Liver (tissue), 9 donors: Measurements from ENCODE around the gene CRELD2. TPM values are rescaled to one million over a fixed set of nuclear protein-coding genes. Genes with fewer than 3 reads are reported as not detected.

Experiments used
- DNase-seq: peaks from one replicate; pipeline ENCODE4 v3.0.0-alpha.2; 2017; ENCODE audit warnings: low spot score
- H3K27ac ChIP-seq, 2 donors: one replicate each; pipeline ENCODE4 v1.7.0; 2013; ENCODE audit warnings: inconsistent platforms in 2 of 2, low read length in 2 of 2, control low read depth in 1 of 2, low read depth in 1 of 2, mild to moderate bottlenecking in 1 of 2
- H3K27me3 ChIP-seq, 4 donors: one replicate each; pipeline versions ENCODE4 v1.6.1 to v1.7.0; 2013; ENCODE audit warnings: low read length in 3 of 4, inconsistent platforms in 1 of 4, mild to moderate bottlenecking in 1 of 4, moderate library complexity in 1 of 4; ENCODE audit not compliant: control insufficient read depth in 4 of 4, insufficient read depth in 4 of 4
- H3K36me3 ChIP-seq, 4 donors: one replicate each; pipeline versions ENCODE4 v1.6.1 to v1.7.0; 2013; ENCODE audit warnings: low read length in 3 of 4, mild to moderate bottlenecking in 3 of 4, low read depth in 1 of 4, moderate library complexity in 1 of 4; ENCODE audit not compliant: control insufficient read depth in 4 of 4, insufficient read depth in 3 of 4
- H3K4me1 ChIP-seq, 4 donors: one replicate each; pipeline versions ENCODE4 v1.6.1 to v1.7.0; 2013; ENCODE audit warnings: low read length in 3 of 4, mild to moderate bottlenecking in 3 of 4, moderate library complexity in 1 of 4; ENCODE audit not compliant: control insufficient read depth in 4 of 4, insufficient read depth in 4 of 4
- H3K4me3 ChIP-seq, 3 donors: one replicate each; pipeline versions ENCODE4 v1.6.1 to v1.7.0; 2013; ENCODE audit warnings: low read length in 3 of 3, control low read depth in 1 of 3, low read depth in 1 of 3, mild to moderate bottlenecking in 1 of 3
- H3K9ac ChIP-seq, 2 donors: one replicate each; pipeline ENCODE4 v1.7.0; 2013; ENCODE audit warnings: low read length in 2 of 2, mild to moderate bottlenecking in 2 of 2, moderate library complexity in 2 of 2, control low read depth in 1 of 2, low read depth in 1 of 2
- H3K9me3 ChIP-seq, 4 donors: one replicate each; pipeline versions ENCODE4 v1.6.1 to v1.7.0; 2013; ENCODE audit warnings: low read length in 3 of 4; ENCODE audit not compliant: control insufficient read depth in 4 of 4
- EGR1 ChIP-seq, 2 donors: IDR thresholded peaks; 2 replicates each; pipeline ENCODE4 v1.6.1; 2016 to 2018; ENCODE audit warnings: antibody characterized with exemption in 2 of 2, low read depth in 2 of 2
- FOXA1 ChIP-seq: IDR thresholded peaks from 2 replicates; pipeline ENCODE4 v1.6.1; 2016; ENCODE audit warnings: antibody characterized with exemption
- FOXA2 ChIP-seq: IDR thresholded peaks from 2 replicates; pipeline ENCODE4 v1.6.1; 2016; ENCODE audit warnings: antibody characterized with exemption
- GABPA ChIP-seq, 2 donors: IDR thresholded peaks in 1 of 2; conservative IDR thresholded peaks in 1 of 2; 2 replicates each; pipeline ENCODE4 v1.6.1; 2016; ENCODE audit warnings: antibody characterized with exemption in 2 of 2, mild to moderate bottlenecking in 1 of 2, moderate library complexity in 1 of 2
- HNF4A ChIP-seq, 2 donors: conservative IDR thresholded peaks; 2 replicates each; pipeline ENCODE4 v1.6.1; 2016; ENCODE audit warnings: antibody characterized with exemption in 2 of 2, mild to moderate bottlenecking in 2 of 2
- HNF4G ChIP-seq: IDR thresholded peaks from 2 replicates; pipeline ENCODE4 v1.6.1; 2016; ENCODE audit warnings: antibody characterized with exemption
- JUND ChIP-seq, 2 donors: IDR thresholded peaks; 2 replicates each; pipeline ENCODE4 v1.6.1; 2016; ENCODE audit warnings: antibody characterized with exemption in 2 of 2
- NR2F2 ChIP-seq: IDR thresholded peaks from 2 replicates; pipeline ENCODE4 v1.6.1; 2016; ENCODE audit warnings: antibody characterized with exemption
- RAD21 ChIP-seq, 2 donors: IDR thresholded peaks; 2 replicates each; pipeline ENCODE4 v1.6.1; 2016; ENCODE audit warnings: antibody characterized with exemption in 2 of 2, mild to moderate bottlenecking in 2 of 2
- RXRA ChIP-seq, 2 donors: IDR thresholded peaks; 2 replicates each; pipeline ENCODE4 v1.6.1; 2017 to 2018; ENCODE audit warnings: antibody characterized with exemption in 2 of 2, mild to moderate bottlenecking in 1 of 2
- SP1 ChIP-seq: IDR thresholded peaks from 2 replicates; pipeline ENCODE4 v1.6.1; 2018; ENCODE audit warnings: antibody characterized with exemption, mild to moderate bottlenecking
- TAF1 ChIP-seq: conservative IDR thresholded peaks from 2 replicates; pipeline ENCODE4 v1.6.1; 2016; ENCODE audit warnings: antibody characterized with exemption, mild to moderate bottlenecking
- YY1 ChIP-seq: IDR thresholded peaks from 2 replicates; pipeline ENCODE4 v1.6.1; 2016; ENCODE audit warnings: antibody characterized with exemption, mild to moderate bottlenecking
- WGBS: extraction: QIAGEN DNeasy Blood & Tissue Kit; methylation state at CpG from one replicate; pipeline ENCODE4 v1.1.7; 2013; 5-methylcytosine and 5-hydroxymethylcytosine counted together
- polyA plus RNA-seq, 2 donors: library from polyadenylated mRNA; stranded (reverse) in 1 of 2; unstranded in 1 of 2; fragments of 200-250 nt in 1 of 2; fragments of >200 nt in 1 of 2; fragmentation: Nextera tagmentation in 1 of 2; extraction: Ambion mirVana in 1 of 2; gene quantifications; one replicate each; pipeline versions ENCODE4 v1.2.1 to v1.2.3, GENCODE V29; 2013 to 2015
- total RNA-seq, 2 donors: library from RNA; depleted of rRNA; stranded (reverse); fragments of >200 nt; gene quantifications; one replicate each; pipeline ENCODE4 v1.2.3, GENCODE V29; 2014
- TF ChIP-seq, protein P1 (sequence below): IDR thresholded peaks from 2 replicates; pipeline ENCODE4 v1.6.1; 2016; ENCODE audit warnings: antibody characterized with exemption, mild to moderate bottlenecking
- TF ChIP-seq, protein P2 (sequence below): IDR thresholded peaks from 2 replicates; pipeline ENCODE4 v1.6.1; 2016; ENCODE audit warnings: antibody characterized with exemption
- TF ChIP-seq, protein P3 (sequence below): IDR thresholded peaks from 2 replicates; pipeline ENCODE4 v1.6.1; 2016; ENCODE audit warnings: antibody characterized with exemption
- TF ChIP-seq, protein P4 (sequence below): fragments of 150-350 bp; IDR thresholded peaks from 2 replicates; pipeline ENCODE4 v1.5.1; 2017; ENCODE audit warnings: improper control_type of control experiment, low read depth, low read length; ENCODE audit not compliant: missing input control
- TF ChIP-seq, protein P5 (sequence below): IDR thresholded peaks from 2 replicates; pipeline ENCODE4 v1.6.1; 2016; ENCODE audit warnings: antibody characterized with exemption
- donor health status: healthy.
- donor health status: healthy.
- donor health status: healthy.
- donor health status: healthy.
- donor health status: healthy.

Gene CRELD2
- total and polyA plus RNA-seq, 4 donors, result 17.2 to 98.1 (median 57.1) TPM

DNA sequence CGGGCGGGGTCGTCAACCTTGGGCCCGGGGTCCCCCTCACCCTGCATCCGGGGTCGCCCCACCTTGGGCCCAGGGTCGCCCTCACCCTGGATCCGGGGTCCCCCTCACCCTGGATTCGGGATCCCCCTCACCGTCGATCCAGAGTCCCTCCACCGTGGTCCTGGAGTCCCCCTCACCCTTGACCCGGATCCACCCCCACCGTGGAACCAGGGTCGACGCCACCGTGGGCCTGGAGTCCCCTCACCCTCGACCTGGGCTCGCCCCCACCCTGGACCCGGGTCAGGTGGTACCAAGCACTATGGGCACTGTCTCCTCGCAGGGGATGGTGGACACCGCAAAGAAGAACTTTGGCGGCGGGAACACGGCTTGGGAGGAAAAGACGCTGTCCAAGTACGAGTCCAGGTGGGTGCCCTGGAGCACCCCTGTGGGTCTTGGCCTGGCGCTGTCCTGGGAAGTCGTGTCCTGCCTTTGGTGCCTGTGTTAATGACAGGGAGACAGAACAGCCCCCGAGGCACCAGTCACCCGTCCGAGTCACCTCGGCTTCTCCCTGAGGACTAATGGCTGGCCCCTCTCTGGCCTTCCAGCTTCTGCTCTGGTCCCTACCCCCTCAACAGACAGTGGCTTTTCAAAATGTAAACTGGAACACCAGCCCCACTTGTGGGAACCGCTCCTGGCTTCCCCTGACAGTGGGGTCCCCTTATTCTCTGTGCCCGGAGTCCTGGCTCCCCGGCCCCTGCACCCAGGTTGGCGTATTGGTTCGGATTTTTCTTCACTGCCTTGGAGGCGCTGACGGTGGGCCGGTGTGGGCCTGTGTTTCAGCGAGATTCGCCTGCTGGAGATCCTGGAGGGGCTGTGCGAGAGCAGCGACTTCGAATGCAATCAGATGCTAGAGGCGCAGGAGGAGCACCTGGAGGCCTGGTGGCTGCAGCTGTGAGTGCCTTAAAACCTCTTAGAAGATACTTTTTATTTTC lies 762 bp downstream of the CRELD2 start:
- Histone ChIP-seq H3K27me3 (no peaks in the 10 kb centered on the region), H3K9me3 (no peaks in the 10 kb centered on the region), H3K36me3 (peaks cover 4 to 13% (median 8%) of the 10 kb centered on the region in 4 donors), H3K4me1 (peaks cover 0 to 18% (median 10%) of the 10 kb centered on the region in 4 donors), H3K4me3 (peak overlapping the region; percentile 56 to 89 (median 65)), H3K27ac (no peak overlapping the region), H3K9ac (peak overlapping the region in 1 of 2 donors; percentile 13)
- WGBS, result 37% methylated on average over 47 of the region's 47 CpGs
- TF ChIP-seq JUND (IDR thresholded peaks at IDR 0.05), result no peak
- TF ChIP-seq NR2F2, result no peak
- TF ChIP-seq, protein P1, sequence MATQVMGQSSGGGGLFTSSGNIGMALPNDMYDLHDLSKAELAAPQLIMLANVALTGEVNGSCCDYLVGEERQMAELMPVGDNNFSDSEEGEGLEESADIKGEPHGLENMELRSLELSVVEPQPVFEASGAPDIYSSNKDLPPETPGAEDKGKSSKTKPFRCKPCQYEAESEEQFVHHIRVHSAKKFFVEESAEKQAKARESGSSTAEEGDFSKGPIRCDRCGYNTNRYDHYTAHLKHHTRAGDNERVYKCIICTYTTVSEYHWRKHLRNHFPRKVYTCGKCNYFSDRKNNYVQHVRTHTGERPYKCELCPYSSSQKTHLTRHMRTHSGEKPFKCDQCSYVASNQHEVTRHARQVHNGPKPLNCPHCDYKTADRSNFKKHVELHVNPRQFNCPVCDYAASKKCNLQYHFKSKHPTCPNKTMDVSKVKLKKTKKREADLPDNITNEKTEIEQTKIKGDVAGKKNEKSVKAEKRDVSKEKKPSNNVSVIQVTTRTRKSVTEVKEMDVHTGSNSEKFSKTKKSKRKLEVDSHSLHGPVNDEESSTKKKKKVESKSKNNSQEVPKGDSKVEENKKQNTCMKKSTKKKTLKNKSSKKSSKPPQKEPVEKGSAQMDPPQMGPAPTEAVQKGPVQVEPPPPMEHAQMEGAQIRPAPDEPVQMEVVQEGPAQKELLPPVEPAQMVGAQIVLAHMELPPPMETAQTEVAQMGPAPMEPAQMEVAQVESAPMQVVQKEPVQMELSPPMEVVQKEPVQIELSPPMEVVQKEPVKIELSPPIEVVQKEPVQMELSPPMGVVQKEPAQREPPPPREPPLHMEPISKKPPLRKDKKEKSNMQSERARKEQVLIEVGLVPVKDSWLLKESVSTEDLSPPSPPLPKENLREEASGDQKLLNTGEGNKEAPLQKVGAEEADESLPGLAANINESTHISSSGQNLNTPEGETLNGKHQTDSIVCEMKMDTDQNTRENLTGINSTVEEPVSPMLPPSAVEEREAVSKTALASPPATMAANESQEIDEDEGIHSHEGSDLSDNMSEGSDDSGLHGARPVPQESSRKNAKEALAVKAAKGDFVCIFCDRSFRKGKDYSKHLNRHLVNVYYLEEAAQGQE, result peak; percentile 36
- TF ChIP-seq HNF4A (conservative IDR thresholded peaks at IDR 0.05), result no peak
- DNase-seq, result no peak

DNA sequence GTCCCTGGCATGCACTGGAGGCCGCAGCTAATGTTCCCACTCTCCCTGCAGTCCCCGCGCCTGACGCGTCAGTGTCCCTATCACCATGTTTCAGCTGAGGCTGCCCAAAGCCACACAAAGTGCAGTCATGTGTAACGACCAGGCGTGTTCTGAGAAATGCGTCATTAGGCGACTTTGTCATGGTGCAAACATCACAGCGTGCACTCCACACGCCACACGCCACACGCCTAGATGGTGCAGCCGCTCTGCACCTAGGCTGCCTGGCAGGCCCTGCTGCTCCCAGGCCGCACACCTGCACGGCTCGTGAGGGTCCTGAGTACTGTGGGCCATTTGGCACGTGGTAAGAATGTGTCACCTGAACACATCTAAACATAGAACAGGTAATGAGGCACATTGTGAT lies 2.4 kb downstream of the CRELD2 start:
- Histone ChIP-seq H3K9ac (no peak overlapping the region), H3K9me3 (no peaks in the 10 kb centered on the region), H3K4me3 (no peak overlapping the region), H3K27me3 (no peaks in the 10 kb centered on the region), H3K36me3 (peaks cover 6 to 22% (median 14%) of the 10 kb centered on the region in 4 donors), H3K27ac (no peak overlapping the region), H3K4me1 (peaks cover 0 to 18% (median 10%) of the 10 kb centered on the region in 4 donors)
- WGBS, result 82% methylated on average over 18 of the region's 18 CpGs
- DNase-seq, result no peak
- TF ChIP-seq SP1 (no peak), GABPA (IDR thresholded peaks at IDR 0.05 in 1 of 2, conservative IDR thresholded peaks at IDR 0.05 in 1 of 2) (no peak), HNF4A (conservative IDR thresholded peaks at IDR 0.05) (no peak), RAD21 (IDR thresholded peaks at IDR 0.05) (no peak), FOXA1 (no peak), YY1 (no peak), RXRA (IDR thresholded peaks at IDR 0.05) (no peak), NR2F2 (no peak), EGR1 (IDR thresholded peaks at IDR 0.05; ENCODE audit: low read depth in 2 of 2) (no peak), HNF4G (no peak), JUND (IDR thresholded peaks at IDR 0.05) (no peak), TAF1 (no peak), FOXA2 (no peak)
- TF ChIP-seq, protein P2, sequence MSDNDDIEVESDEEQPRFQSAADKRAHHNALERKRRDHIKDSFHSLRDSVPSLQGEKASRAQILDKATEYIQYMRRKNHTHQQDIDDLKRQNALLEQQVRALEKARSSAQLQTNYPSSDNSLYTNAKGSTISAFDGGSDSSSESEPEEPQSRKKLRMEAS, result no peak
- TF ChIP-seq, protein P3, sequence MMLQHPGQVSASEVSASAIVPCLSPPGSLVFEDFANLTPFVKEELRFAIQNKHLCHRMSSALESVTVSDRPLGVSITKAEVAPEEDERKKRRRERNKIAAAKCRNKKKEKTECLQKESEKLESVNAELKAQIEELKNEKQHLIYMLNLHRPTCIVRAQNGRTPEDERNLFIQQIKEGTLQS, result no peak
- TF ChIP-seq, protein P1, result no peak
- TF ChIP-seq, protein P4, sequence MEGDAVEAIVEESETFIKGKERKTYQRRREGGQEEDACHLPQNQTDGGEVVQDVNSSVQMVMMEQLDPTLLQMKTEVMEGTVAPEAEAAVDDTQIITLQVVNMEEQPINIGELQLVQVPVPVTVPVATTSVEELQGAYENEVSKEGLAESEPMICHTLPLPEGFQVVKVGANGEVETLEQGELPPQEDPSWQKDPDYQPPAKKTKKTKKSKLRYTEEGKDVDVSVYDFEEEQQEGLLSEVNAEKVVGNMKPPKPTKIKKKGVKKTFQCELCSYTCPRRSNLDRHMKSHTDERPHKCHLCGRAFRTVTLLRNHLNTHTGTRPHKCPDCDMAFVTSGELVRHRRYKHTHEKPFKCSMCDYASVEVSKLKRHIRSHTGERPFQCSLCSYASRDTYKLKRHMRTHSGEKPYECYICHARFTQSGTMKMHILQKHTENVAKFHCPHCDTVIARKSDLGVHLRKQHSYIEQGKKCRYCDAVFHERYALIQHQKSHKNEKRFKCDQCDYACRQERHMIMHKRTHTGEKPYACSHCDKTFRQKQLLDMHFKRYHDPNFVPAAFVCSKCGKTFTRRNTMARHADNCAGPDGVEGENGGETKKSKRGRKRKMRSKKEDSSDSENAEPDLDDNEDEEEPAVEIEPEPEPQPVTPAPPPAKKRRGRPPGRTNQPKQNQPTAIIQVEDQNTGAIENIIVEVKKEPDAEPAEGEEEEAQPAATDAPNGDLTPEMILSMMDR, result no peak
- TF ChIP-seq, protein P5, sequence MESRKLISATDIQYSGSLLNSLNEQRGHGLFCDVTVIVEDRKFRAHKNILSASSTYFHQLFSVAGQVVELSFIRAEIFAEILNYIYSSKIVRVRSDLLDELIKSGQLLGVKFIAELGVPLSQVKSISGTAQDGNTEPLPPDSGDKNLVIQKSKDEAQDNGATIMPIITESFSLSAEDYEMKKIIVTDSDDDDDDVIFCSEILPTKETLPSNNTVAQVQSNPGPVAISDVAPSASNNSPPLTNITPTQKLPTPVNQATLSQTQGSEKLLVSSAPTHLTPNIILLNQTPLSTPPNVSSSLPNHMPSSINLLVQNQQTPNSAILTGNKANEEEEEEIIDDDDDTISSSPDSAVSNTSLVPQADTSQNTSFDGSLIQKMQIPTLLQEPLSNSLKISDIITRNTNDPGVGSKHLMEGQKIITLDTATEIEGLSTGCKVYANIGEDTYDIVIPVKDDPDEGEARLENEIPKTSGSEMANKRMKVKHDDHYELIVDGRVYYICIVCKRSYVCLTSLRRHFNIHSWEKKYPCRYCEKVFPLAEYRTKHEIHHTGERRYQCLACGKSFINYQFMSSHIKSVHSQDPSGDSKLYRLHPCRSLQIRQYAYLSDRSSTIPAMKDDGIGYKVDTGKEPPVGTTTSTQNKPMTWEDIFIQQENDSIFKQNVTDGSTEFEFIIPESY, result no peak
